ENCODE measurements around the gene AFF3. TPM values are rescaled to one million over a fixed set of nuclear protein-coding genes. Genes with fewer than 3 reads are reported as not detected.

Gene AFF3
- total and polyA plus RNA-seq, 2 of the 13 experiments (the other 11 are each of a cell fraction or from before 2014, with no cell fraction given): not detected

DNA sequence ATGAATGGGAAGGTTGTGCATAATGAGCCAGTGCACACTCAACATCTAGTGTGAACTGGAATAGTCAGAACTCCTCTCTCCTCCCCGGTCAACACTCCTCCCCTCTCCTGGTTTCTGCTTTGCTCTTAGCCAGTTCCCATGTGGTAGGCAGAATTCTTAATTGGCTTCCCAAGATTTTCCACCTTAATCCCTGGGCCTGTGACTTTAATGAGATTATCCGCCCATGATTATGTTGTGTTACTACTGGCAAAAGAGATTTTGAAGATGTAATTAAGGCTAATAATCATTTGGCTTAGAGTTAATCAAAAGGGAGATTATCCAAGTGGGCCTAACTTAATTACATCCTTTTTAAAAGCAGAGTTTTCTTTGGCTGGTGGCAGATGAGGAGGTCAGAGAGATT lies 618.3 kb downstream of the AFF3 start (continued):
- TF ChIP-seq, protein P1, sequence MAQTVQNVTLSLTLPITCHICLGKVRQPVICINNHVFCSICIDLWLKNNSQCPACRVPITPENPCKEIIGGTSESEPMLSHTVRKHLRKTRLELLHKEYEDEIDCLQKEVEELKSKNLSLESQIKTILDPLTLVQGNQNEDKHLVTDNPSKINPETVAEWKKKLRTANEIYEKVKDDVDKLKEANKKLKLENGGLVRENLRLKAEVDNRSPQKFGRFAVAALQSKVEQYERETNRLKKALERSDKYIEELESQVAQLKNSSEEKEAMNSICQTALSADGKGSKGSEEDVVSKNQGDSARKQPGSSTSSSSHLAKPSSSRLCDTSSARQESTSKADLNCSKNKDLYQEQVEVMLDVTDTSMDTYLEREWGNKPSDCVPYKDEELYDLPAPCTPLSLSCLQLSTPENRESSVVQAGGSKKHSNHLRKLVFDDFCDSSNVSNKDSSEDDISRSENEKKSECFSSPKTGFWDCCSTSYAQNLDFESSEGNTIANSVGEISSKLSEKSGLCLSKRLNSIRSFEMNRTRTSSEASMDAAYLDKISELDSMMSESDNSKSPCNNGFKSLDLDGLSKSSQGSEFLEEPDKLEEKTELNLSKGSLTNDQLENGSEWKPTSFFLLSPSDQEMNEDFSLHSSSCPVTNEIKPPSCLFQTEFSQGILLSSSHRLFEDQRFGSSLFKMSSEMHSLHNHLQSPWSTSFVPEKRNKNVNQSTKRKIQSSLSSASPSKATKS (CRISPR knock-in tag; IDR thresholded peaks at IDR 0.05): no peak
- TF ChIP-seq, protein P2, sequence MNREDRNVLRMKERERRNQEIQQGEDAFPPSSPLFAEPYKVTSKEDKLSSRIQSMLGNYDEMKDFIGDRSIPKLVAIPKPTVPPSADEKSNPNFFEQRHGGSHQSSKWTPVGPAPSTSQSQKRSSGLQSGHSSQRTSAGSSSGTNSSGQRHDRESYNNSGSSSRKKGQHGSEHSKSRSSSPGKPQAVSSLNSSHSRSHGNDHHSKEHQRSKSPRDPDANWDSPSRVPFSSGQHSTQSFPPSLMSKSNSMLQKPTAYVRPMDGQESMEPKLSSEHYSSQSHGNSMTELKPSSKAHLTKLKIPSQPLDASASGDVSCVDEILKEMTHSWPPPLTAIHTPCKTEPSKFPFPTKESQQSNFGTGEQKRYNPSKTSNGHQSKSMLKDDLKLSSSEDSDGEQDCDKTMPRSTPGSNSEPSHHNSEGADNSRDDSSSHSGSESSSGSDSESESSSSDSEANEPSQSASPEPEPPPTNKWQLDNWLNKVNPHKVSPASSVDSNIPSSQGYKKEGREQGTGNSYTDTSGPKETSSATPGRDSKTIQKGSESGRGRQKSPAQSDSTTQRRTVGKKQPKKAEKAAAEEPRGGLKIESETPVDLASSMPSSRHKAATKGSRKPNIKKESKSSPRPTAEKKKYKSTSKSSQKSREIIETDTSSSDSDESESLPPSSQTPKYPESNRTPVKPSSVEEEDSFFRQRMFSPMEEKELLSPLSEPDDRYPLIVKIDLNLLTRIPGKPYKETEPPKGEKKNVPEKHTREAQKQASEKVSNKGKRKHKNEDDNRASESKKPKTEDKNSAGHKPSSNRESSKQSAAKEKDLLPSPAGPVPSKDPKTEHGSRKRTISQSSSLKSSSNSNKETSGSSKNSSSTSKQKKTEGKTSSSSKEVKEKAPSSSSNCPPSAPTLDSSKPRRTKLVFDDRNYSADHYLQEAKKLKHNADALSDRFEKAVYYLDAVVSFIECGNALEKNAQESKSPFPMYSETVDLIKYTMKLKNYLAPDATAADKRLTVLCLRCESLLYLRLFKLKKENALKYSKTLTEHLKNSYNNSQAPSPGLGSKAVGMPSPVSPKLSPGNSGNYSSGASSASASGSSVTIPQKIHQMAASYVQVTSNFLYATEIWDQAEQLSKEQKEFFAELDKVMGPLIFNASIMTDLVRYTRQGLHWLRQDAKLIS (CRISPR knock-in tag; IDR thresholded peaks at IDR 0.05): no peak
- no peak for TF ChIP-seq ZNF331 (CRISPR knock-in tag; IDR thresholded peaks at IDR 0.05)

DNA sequence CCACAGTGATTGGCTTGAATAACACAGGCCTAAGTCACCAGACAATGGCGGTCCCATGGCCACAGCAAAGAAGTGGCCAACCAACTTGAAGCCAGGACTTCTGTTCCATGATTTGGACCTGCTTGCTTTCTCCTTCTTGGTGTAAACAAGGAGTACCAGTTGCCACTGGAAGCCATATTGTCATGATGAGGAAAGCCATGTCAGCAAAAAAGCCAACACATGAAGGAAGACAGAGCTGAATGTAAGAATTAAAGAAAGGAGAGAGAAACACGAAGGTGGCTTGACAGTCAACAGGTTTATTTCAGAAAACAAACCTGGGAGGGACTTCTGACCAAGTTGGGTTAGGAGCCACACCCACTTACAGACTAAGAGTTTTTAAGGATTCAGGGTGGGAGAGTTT lies 620.2 kb downstream of the AFF3 start:
- FAIRE-seq (no peak), DNase-seq (ENCODE audit: low spot score) (no peak), ATAC-seq (no peak)
- ChIA-PET CTCF (ENCODE audit: low intra/inter-chr PET ratio, low total read pairs) (no interaction called here), POLR2A (no interaction called here)
- Histone ChIP-seq H3K9me3 (ENCODE audit: low read length) (no peaks in the 10 kb centered on the region), H3K9ac (ENCODE audit: insufficient read depth, low read depth, low read length) (no peak overlapping the region), H3K36me3 (replicated peaks in 1 of 2; ENCODE audit: control insufficient read depth in 1 of 2, insufficient read depth in 2 of 2, low read length in 2 of 2) (no peaks in the 10 kb centered on the region), H3K27me3 (ENCODE audit: control insufficient read depth in 1 of 2, insufficient read depth in 2 of 2, low read length in 2 of 2) (no peaks in the 10 kb centered on the region; a peak in 2 of 5 replicates), H3K4me1 (ENCODE audit: insufficient read depth, low read length) (no peaks in the 10 kb centered on the region), H3K79me2 (ENCODE audit: insufficient read depth, low read length) (no peaks in the 10 kb centered on the region), H3K4me3 (replicated peaks in 1 of 3; ENCODE audit: insufficient read depth in 1 of 3, low read depth in 2 of 3, low read length in 3 of 3) (no peak overlapping the region), H3K27ac (ENCODE audit: extremely low read length, insufficient read depth, low read length) (no peak overlapping the region), H3K4me2 (ENCODE audit: low read depth, low read length) (no peak overlapping the region), H2AFZ (ENCODE audit: low read length) (no peak overlapping the region), H4K20me1 (ENCODE audit: insufficient read depth, low read length) (no peaks in the 10 kb centered on the region)
- TF ChIP-seq, protein P3, sequence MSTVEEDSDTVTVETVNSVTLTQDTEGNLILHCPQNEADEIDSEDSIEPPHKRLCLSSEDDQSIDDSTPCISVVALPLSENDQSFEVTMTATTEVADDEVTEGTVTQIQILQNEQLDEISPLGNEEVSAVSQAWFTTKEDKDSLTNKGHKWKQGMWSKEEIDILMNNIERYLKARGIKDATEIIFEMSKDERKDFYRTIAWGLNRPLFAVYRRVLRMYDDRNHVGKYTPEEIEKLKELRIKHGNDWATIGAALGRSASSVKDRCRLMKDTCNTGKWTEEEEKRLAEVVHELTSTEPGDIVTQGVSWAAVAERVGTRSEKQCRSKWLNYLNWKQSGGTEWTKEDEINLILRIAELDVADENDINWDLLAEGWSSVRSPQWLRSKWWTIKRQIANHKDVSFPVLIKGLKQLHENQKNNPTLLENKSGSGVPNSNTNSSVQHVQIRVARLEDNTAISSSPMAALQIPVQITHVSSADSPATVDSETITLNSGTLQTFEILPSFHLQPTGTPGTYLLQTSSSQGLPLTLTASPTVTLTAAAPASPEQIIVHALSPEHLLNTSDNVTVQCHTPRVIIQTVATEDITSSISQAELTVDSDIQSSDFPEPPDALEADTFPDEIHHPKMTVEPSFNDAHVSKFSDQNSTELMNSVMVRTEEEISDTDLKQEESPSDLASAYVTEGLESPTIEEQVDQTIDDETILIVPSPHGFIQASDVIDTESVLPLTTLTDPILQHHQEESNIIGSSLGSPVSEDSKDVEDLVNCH (CRISPR knock-in tag; IDR thresholded peaks at IDR 0.05): no peak
- TF ChIP-seq MAFK (conservative IDR thresholded peaks at IDR 0.05 in 1 of 2, IDR thresholded peaks at IDR 0.05 in 1 of 2; ENCODE audit: low read length in 2 of 2) (peak; percentile 97 to 98), MAFF (IDR thresholded peaks at IDR 0.05; ENCODE audit: low read depth, low read length) (peak; percentile 96)
- BruUV-seq (replicated peaks): no TSS peak
- in situ Hi-C loops (cut with HindIII; ENCODE audit: extremely low pct_ligation_motif_present, low pct_unique_long_range_greater_than_20kb): no loop called here
- intact Hi-C loops (cut with micrococcal nuclease; ENCODE audit: unreplicated experiment): no loop called here
- 28% methylated on average over 2 of the region's 2 CpGs for WGBS (ENCODE audit: low lambda C conversion rate)

All from HepG2 (cell line).